HCT116 (cell line): ENCODE data around the gene TRAF3. TPM values are rescaled to one million over a fixed set of nuclear protein-coding genes. Genes with fewer than 3 reads are reported as not detected.

Experiments used
- ATAC-seq: fragments of 200-7000 bp; cut with Tn5 transposase; 2 replicates; pipeline ENCODE4 v1.9.1; 2020; ENCODE audit warnings: mild to moderate bottlenecking, moderate library complexity
- BruUV-seq: library from RNA; stranded (reverse); fragments of 400-500 nt; replicated peaks from 2 replicates; lab custom pipeline; 2021; lab: Mats Ljungman, UMichigan
- CTCF ChIA-PET: fragments of 300-600 bp; sonication (Branson Sonifier 250); formaldehyde crosslinking; loops from one replicate; lab custom pipeline; 2021; ENCODE audit warnings: antibody characterized with exemption; lab: Charles Lee
- POLR2A ChIA-PET: fragments of 300-600, 350-600 bp; sonication (Branson Sonifier 250); formaldehyde crosslinking; loops from one replicate; lab custom pipeline; 2021; ENCODE audit warnings: antibody characterized with exemption; lab: Charles Lee
- RAD21 ChIA-PET, 2 experiments: fragments of 300-600 bp; sonication (Branson Sonifier 250); formaldehyde crosslinking; loops; one replicate each; lab custom pipeline; 2023; ENCODE audit warnings: low total read pairs in 2 of 2; ENCODE audit not compliant: uncharacterized antibody in 2 of 2, unreplicated experiment in 2 of 2, low non-redundant PET in 1 of 2; lab: Charles Lee
- DNase-seq: peaks from one replicate; pipeline ENCODE4 v3.0.0-alpha.2; 2010; ENCODE audit warnings: low read depth, low spot score
- H2AFZ ChIP-seq: fragments of 200-600 bp; shearing (Covaris generic), sonication (generic); 2 replicates; pipeline ENCODE4 v1.6.1; 2017; ENCODE audit warnings: low read depth, mixed run types, mixed read lengths, antibody characterized with exemption, low read length; ENCODE audit not compliant: poor library complexity, severe bottlenecking
- H3K27ac ChIP-seq: 2 replicates; pipeline ENCODE4 v1.5.1; 2012; ENCODE audit warnings: low read depth, low read length
- H3K27me3 ChIP-seq: fragments of 200-600 bp; sonication (generic); 2 replicates; pipeline ENCODE4 v1.6.1; 2016; ENCODE audit warnings: mixed run types, low read length, mixed read lengths; ENCODE audit not compliant: insufficient read depth
- H3K36me3 ChIP-seq, 2 experiments: fragments of 200-500 bp in 1 of 2; fragments of 200-600 bp in 1 of 2; sonication (Bioruptor generic) in 1 of 2; sonication (generic) in 1 of 2; 2 replicates each; pipeline versions ENCODE4 v1.5.1 to v1.6.1; 2014 to 2016; ENCODE audit warnings: low read length in 2 of 2, inconsistent platforms in 1 of 2, mixed read lengths in 1 of 2, mixed run types in 1 of 2; ENCODE audit not compliant: insufficient read depth in 2 of 2, control insufficient read depth in 1 of 2
- H3K4me1 ChIP-seq, 2 experiments: fragments of 200-600 bp in 1 of 2; sonication (generic) in 1 of 2; 2 replicates each; pipeline versions ENCODE4 v1.5.1 to v1.6.1; 2012 to 2017; ENCODE audit warnings: low read length in 2 of 2, inconsistent platforms in 1 of 2, mild to moderate bottlenecking in 1 of 2, mixed read lengths in 1 of 2, mixed run types in 1 of 2, moderate library complexity in 1 of 2; ENCODE audit not compliant: insufficient read depth in 2 of 2, control insufficient read depth in 1 of 2
- H3K4me2 ChIP-seq: fragments of 200-600 bp; sonication (generic); 2 replicates; pipeline ENCODE4 v1.6.1; 2017; ENCODE audit warnings: mixed run types, low read length, mixed read lengths
- H3K4me3 ChIP-seq, 2 experiments: fragments of 200-600 bp in 1 of 2; sonication (generic) in 1 of 2; replicated peaks in 1 of 2; 2 replicates each; pipeline ENCODE4 v1.5.1; 2011 to 2016; ENCODE audit warnings: low read length in 2 of 2, control low read depth in 1 of 2, low read depth in 1 of 2, mild to moderate bottlenecking in 1 of 2, mixed read lengths in 1 of 2, mixed run types in 1 of 2
- H3K79me2 ChIP-seq: fragments of 200-600 bp; sonication (generic); 2 replicates; pipeline ENCODE4 v1.6.1; 2017; ENCODE audit warnings: mild to moderate bottlenecking, mixed run types, low read length, moderate library complexity, mixed read lengths; ENCODE audit not compliant: insufficient read depth
- H3K9ac ChIP-seq: fragments of 200-600 bp; sonication (generic); 2 replicates; pipeline ENCODE4 v1.6.1; 2016; ENCODE audit warnings: low read length, mixed read lengths
- H3K9me2 ChIP-seq: fragments of 200-600 bp; sonication (generic), shearing (Covaris generic); 2 replicates; pipeline ENCODE4 v1.6.1; 2017; ENCODE audit warnings: mixed run types, mild to moderate bottlenecking, moderate library complexity; ENCODE audit not compliant: insufficient read depth
- H3K9me3 ChIP-seq, 2 experiments: fragments of 200-500 bp in 1 of 2; fragments of 200-600 bp in 1 of 2; sonication (Bioruptor generic) in 1 of 2; sonication (generic) in 1 of 2; 2 replicates each; pipeline ENCODE4 v1.6.1; 2014 to 2017; ENCODE audit warnings: low read length in 2 of 2, mixed read lengths in 2 of 2, inconsistent platforms in 1 of 2, low read depth in 1 of 2, mild to moderate bottlenecking in 1 of 2, mixed run types in 1 of 2, moderate library complexity in 1 of 2; ENCODE audit not compliant: control insufficient read depth in 1 of 2, insufficient read depth in 1 of 2
- H4K20me1 ChIP-seq: fragments of 200-600 bp; sonication (generic), shearing (Covaris generic); 2 replicates; pipeline ENCODE4 v1.6.1; 2017; ENCODE audit warnings: mixed run types, mild to moderate bottlenecking, moderate library complexity; ENCODE audit not compliant: insufficient read depth
- ELF1 ChIP-seq: IDR thresholded peaks from 2 replicates; pipeline ENCODE4 v1.6.1; 2012; ENCODE audit warnings: low read depth, borderline replicate concordance
- FOSL1 ChIP-seq: IDR thresholded peaks from 2 replicates; pipeline ENCODE4 v1.6.1; 2012; ENCODE audit warnings: low read depth
- JUND ChIP-seq: IDR thresholded peaks from 2 replicates; pipeline ENCODE4 v1.6.1; 2012
- POLR2A ChIP-seq: IDR thresholded peaks from 2 replicates; pipeline ENCODE4 v1.7.0; 2011; ENCODE audit warnings: borderline replicate concordance; ENCODE audit not compliant: insufficient read depth, insufficient read length; ENCODE audit errors: extremely low read depth
- RAD21 ChIP-seq: IDR thresholded peaks from 2 replicates; pipeline ENCODE4 v1.6.1; 2012; ENCODE audit warnings: low read depth, mild to moderate bottlenecking
- SIN3A ChIP-seq: IDR thresholded peaks from 2 replicates; pipeline ENCODE4 v1.6.1; 2012; ENCODE audit warnings: low read depth
- YY1 ChIP-seq: IDR thresholded peaks from 2 replicates; pipeline ENCODE4 v1.6.1; 2011; ENCODE audit warnings: low read length, low read depth, moderate library complexity, mild to moderate bottlenecking; ENCODE audit not compliant: insufficient replicate concordance; ENCODE audit errors: extremely low read depth
- ZNF274 ChIP-seq: fragments of 200-500 bp; sonication (Bioruptor generic); IDR thresholded peaks from 2 replicates; pipeline ENCODE4 v1.6.1; 2014; ENCODE audit warnings: mild to moderate bottlenecking, low read depth, low read length, inconsistent platforms
- intact Hi-C: fragments of 100-400 bp; cut with micrococcal nuclease; formaldehyde crosslinking; loops from 2 replicates; pipeline ENCODE4 v1.10.0; 2022
- total RNA-seq: library from RNA; stranded (reverse); gene quantifications from one replicate; pipeline ENCODE4 v1.2.1, GENCODE V29; 2021; ENCODE audit not compliant: unreplicated experiment
- TF ChIP-seq, protein P1 (sequence below): IDR thresholded peaks from 2 replicates; pipeline ENCODE4 v1.6.1; 2012; ENCODE audit warnings: low read depth
- TF ChIP-seq, protein P2 (sequence below): IDR thresholded peaks from 2 replicates; pipeline ENCODE4 v1.6.1; 2012
- TF ChIP-seq, protein P3 (sequence below), 3 experiments: fragments of 200-600 bp in 1 of 3; sonication (generic) in 1 of 3; IDR thresholded peaks in 2 of 3; conservative IDR thresholded peaks in 1 of 3; 2 replicates each; pipeline ENCODE4 v1.5.1; 2012 to 2017; ENCODE audit warnings: low read depth in 2 of 3, low read length in 2 of 3, antibody characterized with exemption in 1 of 3, borderline replicate concordance in 1 of 3, control low read depth in 1 of 3, mild to moderate bottlenecking in 1 of 3, mixed read lengths in 1 of 3, mixed run types in 1 of 3, moderate library complexity in 1 of 3; ENCODE audit not compliant: insufficient read depth in 1 of 3
- TF ChIP-seq, protein P4 (sequence below): IDR thresholded peaks from 2 replicates; pipeline ENCODE4 v1.6.1; 2012
- TF ChIP-seq, protein P5 (sequence below): IDR thresholded peaks from 2 replicates; pipeline ENCODE4 v1.6.1; 2011; ENCODE audit warnings: mild to moderate bottlenecking, low read length, moderate library complexity; ENCODE audit not compliant: insufficient replicate concordance; ENCODE audit errors: extremely low read depth

TRAF3 gene
- total RNA-seq, 1 experiment from 2014 or later: 32.1 TPM

DNA sequence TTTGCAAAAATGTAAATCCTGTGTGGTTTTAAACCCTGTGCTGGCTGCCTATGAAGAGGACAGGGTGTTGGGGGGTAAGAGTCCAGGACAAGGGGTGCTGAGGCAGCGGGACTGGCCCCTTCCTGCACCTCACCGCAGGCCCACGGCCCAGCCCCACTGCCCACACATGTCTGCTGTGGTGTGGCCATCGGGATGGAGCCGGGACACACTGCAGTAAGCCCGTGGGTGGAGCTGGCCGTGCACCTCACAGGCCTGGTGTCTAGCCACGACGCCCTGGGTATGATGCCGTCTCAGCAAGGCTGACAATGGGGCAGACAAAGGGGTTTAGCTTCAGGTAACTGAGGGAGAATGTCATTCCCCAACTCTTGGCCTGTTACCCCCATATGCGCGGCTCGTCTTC is 164.8 kb downstream of the TRAF3 start:
- H3K27ac ChIP-seq: no peak overlapping the region
- ATAC-seq: no peak
- intact Hi-C loops: no loop called here
- H2AFZ ChIP-seq: no peak overlapping the region
- RAD21 ChIA-PET: no interaction called here
- H3K4me2 ChIP-seq: no peak overlapping the region
- TF ChIP-seq, protein P1, sequence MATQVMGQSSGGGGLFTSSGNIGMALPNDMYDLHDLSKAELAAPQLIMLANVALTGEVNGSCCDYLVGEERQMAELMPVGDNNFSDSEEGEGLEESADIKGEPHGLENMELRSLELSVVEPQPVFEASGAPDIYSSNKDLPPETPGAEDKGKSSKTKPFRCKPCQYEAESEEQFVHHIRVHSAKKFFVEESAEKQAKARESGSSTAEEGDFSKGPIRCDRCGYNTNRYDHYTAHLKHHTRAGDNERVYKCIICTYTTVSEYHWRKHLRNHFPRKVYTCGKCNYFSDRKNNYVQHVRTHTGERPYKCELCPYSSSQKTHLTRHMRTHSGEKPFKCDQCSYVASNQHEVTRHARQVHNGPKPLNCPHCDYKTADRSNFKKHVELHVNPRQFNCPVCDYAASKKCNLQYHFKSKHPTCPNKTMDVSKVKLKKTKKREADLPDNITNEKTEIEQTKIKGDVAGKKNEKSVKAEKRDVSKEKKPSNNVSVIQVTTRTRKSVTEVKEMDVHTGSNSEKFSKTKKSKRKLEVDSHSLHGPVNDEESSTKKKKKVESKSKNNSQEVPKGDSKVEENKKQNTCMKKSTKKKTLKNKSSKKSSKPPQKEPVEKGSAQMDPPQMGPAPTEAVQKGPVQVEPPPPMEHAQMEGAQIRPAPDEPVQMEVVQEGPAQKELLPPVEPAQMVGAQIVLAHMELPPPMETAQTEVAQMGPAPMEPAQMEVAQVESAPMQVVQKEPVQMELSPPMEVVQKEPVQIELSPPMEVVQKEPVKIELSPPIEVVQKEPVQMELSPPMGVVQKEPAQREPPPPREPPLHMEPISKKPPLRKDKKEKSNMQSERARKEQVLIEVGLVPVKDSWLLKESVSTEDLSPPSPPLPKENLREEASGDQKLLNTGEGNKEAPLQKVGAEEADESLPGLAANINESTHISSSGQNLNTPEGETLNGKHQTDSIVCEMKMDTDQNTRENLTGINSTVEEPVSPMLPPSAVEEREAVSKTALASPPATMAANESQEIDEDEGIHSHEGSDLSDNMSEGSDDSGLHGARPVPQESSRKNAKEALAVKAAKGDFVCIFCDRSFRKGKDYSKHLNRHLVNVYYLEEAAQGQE: no peak
- TF ChIP-seq POLR2A (no peak), ZNF274 (no peak), YY1 (no peak), RAD21 (no peak), FOSL1 (no peak), SIN3A (no peak), ELF1 (no peak), JUND (no peak)
- TF ChIP-seq, protein P2, sequence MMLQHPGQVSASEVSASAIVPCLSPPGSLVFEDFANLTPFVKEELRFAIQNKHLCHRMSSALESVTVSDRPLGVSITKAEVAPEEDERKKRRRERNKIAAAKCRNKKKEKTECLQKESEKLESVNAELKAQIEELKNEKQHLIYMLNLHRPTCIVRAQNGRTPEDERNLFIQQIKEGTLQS: no peak
- TF ChIP-seq, protein P3, sequence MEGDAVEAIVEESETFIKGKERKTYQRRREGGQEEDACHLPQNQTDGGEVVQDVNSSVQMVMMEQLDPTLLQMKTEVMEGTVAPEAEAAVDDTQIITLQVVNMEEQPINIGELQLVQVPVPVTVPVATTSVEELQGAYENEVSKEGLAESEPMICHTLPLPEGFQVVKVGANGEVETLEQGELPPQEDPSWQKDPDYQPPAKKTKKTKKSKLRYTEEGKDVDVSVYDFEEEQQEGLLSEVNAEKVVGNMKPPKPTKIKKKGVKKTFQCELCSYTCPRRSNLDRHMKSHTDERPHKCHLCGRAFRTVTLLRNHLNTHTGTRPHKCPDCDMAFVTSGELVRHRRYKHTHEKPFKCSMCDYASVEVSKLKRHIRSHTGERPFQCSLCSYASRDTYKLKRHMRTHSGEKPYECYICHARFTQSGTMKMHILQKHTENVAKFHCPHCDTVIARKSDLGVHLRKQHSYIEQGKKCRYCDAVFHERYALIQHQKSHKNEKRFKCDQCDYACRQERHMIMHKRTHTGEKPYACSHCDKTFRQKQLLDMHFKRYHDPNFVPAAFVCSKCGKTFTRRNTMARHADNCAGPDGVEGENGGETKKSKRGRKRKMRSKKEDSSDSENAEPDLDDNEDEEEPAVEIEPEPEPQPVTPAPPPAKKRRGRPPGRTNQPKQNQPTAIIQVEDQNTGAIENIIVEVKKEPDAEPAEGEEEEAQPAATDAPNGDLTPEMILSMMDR (IDR thresholded peaks at IDR 0.05 in 2 of 3, conservative IDR thresholded peaks at IDR 0.05 in 1 of 3; ENCODE audit: borderline replicate concordance in 1 of 3, insufficient read depth in 1 of 3, low read depth in 2 of 3, low read length in 2 of 3): no peak
- TF ChIP-seq, protein P4, sequence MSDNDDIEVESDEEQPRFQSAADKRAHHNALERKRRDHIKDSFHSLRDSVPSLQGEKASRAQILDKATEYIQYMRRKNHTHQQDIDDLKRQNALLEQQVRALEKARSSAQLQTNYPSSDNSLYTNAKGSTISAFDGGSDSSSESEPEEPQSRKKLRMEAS: no peak
- TF ChIP-seq, protein P5, sequence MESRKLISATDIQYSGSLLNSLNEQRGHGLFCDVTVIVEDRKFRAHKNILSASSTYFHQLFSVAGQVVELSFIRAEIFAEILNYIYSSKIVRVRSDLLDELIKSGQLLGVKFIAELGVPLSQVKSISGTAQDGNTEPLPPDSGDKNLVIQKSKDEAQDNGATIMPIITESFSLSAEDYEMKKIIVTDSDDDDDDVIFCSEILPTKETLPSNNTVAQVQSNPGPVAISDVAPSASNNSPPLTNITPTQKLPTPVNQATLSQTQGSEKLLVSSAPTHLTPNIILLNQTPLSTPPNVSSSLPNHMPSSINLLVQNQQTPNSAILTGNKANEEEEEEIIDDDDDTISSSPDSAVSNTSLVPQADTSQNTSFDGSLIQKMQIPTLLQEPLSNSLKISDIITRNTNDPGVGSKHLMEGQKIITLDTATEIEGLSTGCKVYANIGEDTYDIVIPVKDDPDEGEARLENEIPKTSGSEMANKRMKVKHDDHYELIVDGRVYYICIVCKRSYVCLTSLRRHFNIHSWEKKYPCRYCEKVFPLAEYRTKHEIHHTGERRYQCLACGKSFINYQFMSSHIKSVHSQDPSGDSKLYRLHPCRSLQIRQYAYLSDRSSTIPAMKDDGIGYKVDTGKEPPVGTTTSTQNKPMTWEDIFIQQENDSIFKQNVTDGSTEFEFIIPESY: no peak
- TF ChIP-seq, all 23 proteins: peak for 0
- no peaks in the 10 kb centered on the region for H3K9me3 ChIP-seq
- peaks cover 23 to 32% of the 10 kb centered on the region in 2 experiments for H3K36me3 ChIP-seq
- BruUV-seq: no TSS peak
- H3K4me1 ChIP-seq: no peaks in the 10 kb centered on the region
- DNase-seq: no peak
- ChIA-PET CTCF (no interaction called here), POLR2A (no interaction called here)
- H4K20me1 ChIP-seq: no peaks in the 10 kb centered on the region
- no peak overlapping the region for H3K4me3 ChIP-seq
- no peaks in the 10 kb centered on the region for H3K9me2 ChIP-seq
- H3K9ac ChIP-seq: no peak overlapping the region
- H3K79me2 ChIP-seq: no peaks in the 10 kb centered on the region
- no peaks in the 10 kb centered on the region for H3K27me3 ChIP-seq
